ENCODE results near the gene JPH2.

GRCh38 chr20:44079291-44079690, 107.7 kb downstream of the JPH2 start:
- no peak for TF ChIP-seq ATF3 (IDR thresholded peaks at IDR 0.05)
- no peak for TF ChIP-seq GABPA (IDR thresholded peaks at IDR 0.05 in 1 of 2, conservative IDR thresholded peaks at IDR 0.05 in 1 of 2)
- TF ChIP-seq CTCF (IDR thresholded peaks at IDR 0.05; ENCODE audit: low read depth, low read length, missing input control): no peak
- no peak for TF ChIP-seq JUND (IDR thresholded peaks at IDR 0.05)
